GM23338 (cell line): ENCODE data around the gene CFH. TPM values are rescaled to one million over a fixed set of nuclear protein-coding genes. Genes with fewer than 3 reads are reported as not detected.

Experiments
- ATAC-seq: fragments of 200-7000 bp; cut with Tn5 transposase; 3 replicates; pipeline ENCODE4 v1.9.1; 2020
- DNase-seq: peaks from one replicate; pipeline ENCODE4 v3.0.0-alpha.2; 2015; ENCODE audit warnings: low spot score
- H2AFZ ChIP-seq: fragments of 200-600 bp; sonication (generic); 2 replicates; pipeline ENCODE4 v1.8.0; 2016; ENCODE audit warnings: antibody characterized with exemption, mild to moderate bottlenecking, moderate library complexity
- H3F3A ChIP-seq: fragments of 200-600 bp; sonication (generic); replicated peaks from 2 replicates; pipeline ENCODE4 v1.8.0; 2017; ENCODE audit warnings: antibody characterized with exemption, mixed run types, low read depth
- H3K27ac ChIP-seq: fragments of 200-600 bp; sonication (generic); 2 replicates; pipeline ENCODE4 v1.6.1; 2016; ENCODE audit warnings: low read depth
- H3K27me3 ChIP-seq: fragments of 200-600 bp; sonication (generic); 2 replicates; pipeline ENCODE4 v1.8.0; 2016; ENCODE audit warnings: mild to moderate bottlenecking, mixed run types, moderate library complexity; ENCODE audit not compliant: insufficient read depth
- H3K36me3 ChIP-seq: fragments of 200-600 bp; sonication (generic); 2 replicates; pipeline ENCODE4 v1.8.0; 2016; ENCODE audit warnings: mild to moderate bottlenecking; ENCODE audit not compliant: insufficient read depth
- H3K4me1 ChIP-seq: fragments of 200-600 bp; sonication (generic); 2 replicates; pipeline ENCODE4 v1.8.0; 2016; ENCODE audit warnings: mild to moderate bottlenecking, moderate library complexity; ENCODE audit not compliant: insufficient read depth
- H3K4me2 ChIP-seq: fragments of 200-600 bp; sonication (generic); 2 replicates; pipeline ENCODE4 v1.7.1; 2017; ENCODE audit warnings: mixed run types
- H3K4me3 ChIP-seq: fragments of 200-600 bp; sonication (generic); 2 replicates; pipeline ENCODE4 v1.6.1; 2016; ENCODE audit warnings: mixed run types
- H3K79me2 ChIP-seq: fragments of 200-600 bp; sonication (generic); replicated peaks from 2 replicates; pipeline ENCODE4 v1.8.0; 2017; ENCODE audit warnings: mild to moderate bottlenecking; ENCODE audit not compliant: insufficient read depth
- H3K9me2 ChIP-seq: fragments of 200-600 bp; sonication (generic); 2 replicates; pipeline ENCODE4 v1.8.0; 2017; ENCODE audit not compliant: insufficient read depth
- H4K20me1 ChIP-seq: fragments of 200-600 bp; sonication (generic); replicated peaks from 2 replicates; pipeline ENCODE4 v1.8.0; 2017; ENCODE audit warnings: mild to moderate bottlenecking; ENCODE audit not compliant: insufficient read depth
- H3K27ac Mint-ChIP-seq: 2 replicates; pipeline ENCODE4 v1.8.0; 2020; ENCODE audit warnings: inconsistent platforms, mild to moderate bottlenecking, moderate library complexity, mixed read lengths
- H3K27me3 Mint-ChIP-seq: 3 replicates; pipeline ENCODE4 v1.8.0; 2022; ENCODE audit warnings: low read depth, mild to moderate bottlenecking, moderate library complexity, mixed read lengths, inconsistent platforms; ENCODE audit not compliant: insufficient read depth, poor library complexity
- H3K36me3 Mint-ChIP-seq: 3 replicates; pipeline ENCODE4 v1.8.0; 2021; ENCODE audit warnings: low read depth, mild to moderate bottlenecking, inconsistent platforms, moderate library complexity, mixed read lengths
- H3K4me1 Mint-ChIP-seq: 3 replicates; pipeline ENCODE4 v1.8.0; 2020; ENCODE audit warnings: mild to moderate bottlenecking, inconsistent platforms, mixed read lengths
- H3K4me3 Mint-ChIP-seq: 3 replicates; pipeline ENCODE4 v1.8.0; 2021; ENCODE audit warnings: moderate library complexity, mild to moderate bottlenecking, inconsistent platforms, mixed read lengths
- H3K9me3 Mint-ChIP-seq: 3 replicates; pipeline ENCODE4 v1.8.0; 2020; ENCODE audit warnings: moderate library complexity, mild to moderate bottlenecking, inconsistent platforms, mixed read lengths
- CREB1 ChIP-seq: fragments of 250-450 bp; sonication (Bioruptor Pico); IDR thresholded peaks from 2 replicates; pipeline ENCODE4 v1.5.0; 2020; ENCODE audit warnings: low read depth, mild to moderate bottlenecking, moderate library complexity
- CTCF ChIP-seq, 2 experiments: fragments of 200-600 bp in 1 of 2; sonication (generic) in 1 of 2; conservative IDR thresholded peaks; 2 replicates each; pipeline versions ENCODE4 v1.5.1 to v1.6.1; 2016 to 2017; ENCODE audit warnings: antibody characterized with exemption in 2 of 2, low read depth in 2 of 2, mild to moderate bottlenecking in 2 of 2, moderate library complexity in 1 of 2
- ETS1 ChIP-seq: IDR thresholded peaks from 2 replicates; pipeline ENCODE4 v1.6.1; 2016; ENCODE audit warnings: antibody characterized with exemption
- EZH2 ChIP-seq: fragments of 200-600 bp; sonication (generic); IDR thresholded peaks from one replicate; pipeline ENCODE4 v1.8.0; 2017; ENCODE audit warnings: antibody characterized with exemption, mild to moderate bottlenecking, low read depth; ENCODE audit not compliant: unreplicated experiment
- EZH2phosphoT487 ChIP-seq: fragments of 200-600 bp; sonication (generic); IDR thresholded peaks from one replicate; pipeline ENCODE4 v1.8.1; 2018; ENCODE audit warnings: antibody characterized with exemption; ENCODE audit not compliant: unreplicated experiment
- JUNB ChIP-seq: IDR thresholded peaks from one replicate; pipeline ENCODE4 v1.6.1; 2016; ENCODE audit warnings: antibody characterized with exemption; ENCODE audit not compliant: unreplicated experiment
- NANOG ChIP-seq: IDR thresholded peaks from 2 replicates; pipeline ENCODE4 v1.6.1; 2016; ENCODE audit warnings: antibody characterized with exemption, borderline replicate concordance
- POLR2AphosphoS5 ChIP-seq: IDR thresholded peaks from 2 replicates; pipeline ENCODE4 v1.6.1; 2016; ENCODE audit warnings: antibody characterized with exemption, low read depth
- REST ChIP-seq: IDR thresholded peaks from one replicate; pipeline ENCODE4 v1.6.1; 2018; ENCODE audit warnings: antibody characterized with exemption; ENCODE audit not compliant: unreplicated experiment
- STAT1 ChIP-seq: IDR thresholded peaks from one replicate; pipeline ENCODE4 v1.6.1; 2016; ENCODE audit warnings: antibody characterized with exemption; ENCODE audit not compliant: unreplicated experiment
- ZNF114 ChIP-seq: fragments of 250-450 bp; sonication (Bioruptor Pico); IDR thresholded peaks from 2 replicates; pipeline ENCODE4 v1.5.0; 2020; ENCODE audit warnings: mild to moderate bottlenecking, moderate library complexity
- ZNF331 ChIP-seq: fragments of 250-450 bp; sonication (Bioruptor Pico); IDR thresholded peaks from 2 replicates; pipeline ENCODE4 v1.5.0; 2020; ENCODE audit warnings: low read depth, mild to moderate bottlenecking, moderate library complexity
- polyA plus RNA-seq: library from polyadenylated mRNA; unstranded; fragments of >200 nt; fragmentation: Nextera tagmentation; extraction: Ambion mirVana; gene quantifications from 2 replicates; pipeline ENCODE4 v1.2.1, GENCODE V29; 2016
- total RNA-seq: library from RNA; depleted of rRNA; stranded (reverse); fragments of >200 nt; shearing (Covaris generic); gene quantifications from 2 replicates; pipeline ENCODE4 v1.2.3, GENCODE V29; 2014

Gene CFH
- total and polyA plus RNA-seq, 2 experiments from 2014 or later: not detected

- TF ChIP-seq ETS1 (no peak), POLR2AphosphoS5 (no peak), EZH2phosphoT487 (no peak), CTCF (conservative IDR thresholded peaks at IDR 0.05; ENCODE audit: low read depth in 2 of 2) (no peak), EZH2 (no peak), ZNF331 (CRISPR knock-in tag) (no peak), STAT1 (no peak), JUNB (no peak), NANOG (no peak)
These were observed 33.7 kb downstream of the CFH start (continued) for GRCh38 chr1:196685506-196685905.

- no peak overlapping the region for H3K4me3 Mint-ChIP-seq
- no peaks in the 10 kb centered on the region for H4K20me1 ChIP-seq
- TF ChIP-seq ETS1: no peak
- TF ChIP-seq CTCF (conservative IDR thresholded peaks at IDR 0.05; ENCODE audit: low read depth in 2 of 2): no peak
- TF ChIP-seq JUNB: no peak
- no peak for TF ChIP-seq STAT1
- TF ChIP-seq ZNF114 (CRISPR knock-in tag): no peak
- TF ChIP-seq CREB1 (CRISPR knock-in tag): no peak
- no peak for TF ChIP-seq ZNF331 (CRISPR knock-in tag)
- TF ChIP-seq NANOG: no peak
- no peak for TF ChIP-seq REST
- TF ChIP-seq EZH2: no peak
- no peak for TF ChIP-seq POLR2AphosphoS5
These were observed 37.2 kb downstream of the CFH start for GRCh38 chr1:196689001-196689400.

More at GRCh38 chr1:196689001-196689400, 37.2 kb downstream of the CFH start:
- DNase-seq (no peak), ATAC-seq (no peak)
- Mint-ChIP-seq H3K36me3 (no peaks in the 10 kb centered on the region), H3K4me1 (no peaks in the 10 kb centered on the region), H3K27me3 (peaks cover 2% of the 10 kb centered on the region), H3K9me3 (no peaks in the 10 kb centered on the region), H3K27ac (no peak overlapping the region)
- no peaks in the 10 kb centered on the region for H3K9me2 ChIP-seq
- H3K4me1 ChIP-seq: no peaks in the 10 kb centered on the region
- no peak overlapping the region for H3K4me3 ChIP-seq
- H3F3A ChIP-seq: no peaks in the 10 kb centered on the region
- H3K36me3 ChIP-seq: no peaks in the 10 kb centered on the region
- H2AFZ ChIP-seq: no peak overlapping the region
- H3K27ac ChIP-seq: no peak overlapping the region
- no peaks in the 10 kb centered on the region for H3K27me3 ChIP-seq
- H3K4me2 ChIP-seq: no peak overlapping the region
- H3K79me2 ChIP-seq: no peaks in the 10 kb centered on the region
